GM12801 (cell line): ENCODE measurements around the gene KANK4.

Source experiments
- CTCF ChIP-seq: IDR thresholded peaks from one replicate; pipeline ENCODE4 v1.5.1; 2011; ENCODE audit warnings: control low read depth; ENCODE audit not compliant: insufficient read length; ENCODE audit errors: extremely low read depth

KANK4 gene

DNA sequence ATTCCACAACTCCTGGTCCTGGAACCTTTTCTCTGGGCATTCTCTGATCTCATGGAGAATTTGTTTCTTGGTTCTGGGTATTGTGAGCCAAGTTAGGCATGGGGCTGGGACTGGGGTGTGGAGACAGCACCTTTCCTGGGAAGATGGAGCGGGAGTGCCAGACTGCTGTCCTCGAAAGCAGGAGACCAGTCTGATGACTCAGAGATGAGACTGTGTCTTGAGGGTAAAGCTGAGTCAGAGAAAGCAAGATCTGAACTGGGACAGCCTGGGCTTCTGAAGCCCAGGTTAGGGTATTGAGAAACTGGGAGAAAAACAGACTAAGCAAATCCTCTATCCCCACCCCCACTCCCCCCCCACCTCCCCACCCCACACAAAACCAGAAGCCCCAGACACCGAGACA is 2.2 kb upstream of the KANK4 start:
- no peak for TF ChIP-seq CTCF

DNA sequence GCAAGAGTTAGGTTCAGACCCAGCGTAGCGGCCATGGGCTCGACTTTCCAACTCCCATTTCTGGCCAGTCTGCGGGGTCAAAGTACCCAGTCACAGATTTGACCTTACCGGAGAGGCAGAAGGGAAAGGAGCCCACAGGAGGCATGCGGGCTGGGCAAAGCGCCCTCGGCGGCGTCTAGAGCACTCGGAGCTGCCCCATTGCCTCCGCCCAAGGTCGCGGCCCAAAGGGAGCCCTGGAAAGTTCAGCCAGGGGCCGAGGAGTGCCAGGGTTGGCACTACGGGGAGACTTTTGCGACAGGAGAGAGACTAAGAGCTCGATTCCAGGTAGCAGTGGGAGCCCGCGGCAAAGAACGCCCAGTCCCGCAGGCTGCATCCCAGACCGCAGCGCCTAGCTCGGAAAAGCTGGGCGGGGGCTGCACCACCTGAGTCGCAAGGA is 896 bp downstream of the KANK4 start:
- no peak for TF ChIP-seq CTCF

GRCh38 chr1:62317021-62317768 is 2.0 kb downstream of the KANK4 start:
- no peak for TF ChIP-seq CTCF

- no peak for TF ChIP-seq CTCF
Measured at GRCh38 chr1:62316135-62316534, 3.1 kb downstream of the KANK4 start.

- TF ChIP-seq CTCF = no peak
Measured at GRCh38 chr1:62315387-62315786, 3.8 kb downstream of the KANK4 start.

DNA sequence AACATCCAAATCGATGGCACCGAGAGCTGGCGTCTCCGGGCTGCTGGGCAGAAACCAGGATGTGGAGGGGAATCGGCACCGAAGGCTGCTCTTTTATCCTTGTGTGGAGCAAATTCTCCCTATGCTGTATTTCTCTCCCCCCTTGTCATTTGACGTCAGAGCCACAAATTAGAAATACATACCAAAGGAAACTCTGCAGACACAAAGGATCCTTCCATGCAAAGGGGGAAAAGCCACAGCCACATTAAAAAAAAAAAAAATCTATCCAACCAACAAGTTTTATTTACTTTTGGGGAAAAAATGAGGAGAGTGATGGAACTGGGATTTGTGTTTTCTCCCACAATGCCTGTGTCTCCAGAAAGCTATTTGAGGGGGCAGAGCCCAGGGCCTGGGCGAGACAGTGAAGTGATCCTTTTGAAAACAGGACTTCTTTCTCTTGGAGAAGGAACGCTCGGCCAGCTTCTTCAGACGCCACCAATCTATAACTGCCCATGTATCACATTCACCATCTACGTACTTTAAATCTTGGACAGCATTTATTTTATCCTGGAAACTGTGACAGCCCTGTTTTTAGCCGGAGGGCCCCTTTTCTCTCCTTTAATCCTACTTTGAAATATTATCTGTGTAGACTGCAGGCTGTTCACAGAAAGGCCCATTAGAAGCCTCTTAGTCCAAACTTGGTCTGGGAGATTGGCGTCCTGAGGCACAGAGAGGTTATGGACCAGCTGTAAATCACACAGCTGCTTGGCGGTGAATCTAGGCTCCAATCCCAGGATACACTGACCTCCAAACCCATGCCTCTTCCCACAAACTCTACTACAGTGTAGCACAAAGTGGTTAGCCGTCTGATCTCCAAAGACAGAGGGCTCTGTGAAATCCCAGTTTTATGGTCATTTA is 4.5 kb downstream of the KANK4 start:
- no peak for TF ChIP-seq CTCF

DNA sequence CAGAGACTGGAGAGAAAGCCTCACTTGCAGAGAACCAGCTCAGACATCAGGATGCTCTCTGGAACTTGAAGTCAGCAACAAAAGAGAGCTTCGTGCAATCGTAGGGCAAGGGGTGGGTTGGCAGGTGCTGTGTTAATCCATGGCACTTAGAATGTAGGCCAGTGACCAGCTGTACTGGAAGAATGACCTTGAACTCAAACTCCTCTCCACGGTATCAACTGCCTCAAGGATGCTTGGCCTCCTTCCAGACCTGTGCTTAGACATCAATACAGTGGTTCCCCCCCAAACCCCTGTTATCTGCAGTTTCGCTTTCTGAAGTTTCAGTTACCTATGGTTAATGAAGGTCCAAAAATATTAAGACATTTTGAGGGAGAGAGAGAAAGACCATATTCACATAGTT is 6.5 kb downstream of the KANK4 start:
- TF ChIP-seq CTCF = no peak
